GM10847 (cell line): Measurements from ENCODE around the gene LCN2.

Source experiments
- POLR2A ChIP-seq: IDR thresholded peaks from 2 replicates; pipeline ENCODE4 v1.6.1; 2011; ENCODE audit not compliant: insufficient read length; ENCODE audit errors: extremely low read depth

LCN2 gene

GRCh38 chr9:128188209-128188608 is 39.0 kb downstream of the LCN2 start:
- TF ChIP-seq POLR2A: no peak

GRCh38 chr9:128190013-128190412 is 40.8 kb downstream of the LCN2 start:
- no peak for TF ChIP-seq POLR2A

GRCh38 chr9:128190516-128191405 is 41.5 kb downstream of the LCN2 start:
- TF ChIP-seq POLR2A: no peak

- peak; percentile 86 for TF ChIP-seq POLR2A
Measured at GRCh38 chr9:128191406-128192046, 42.3 kb downstream of the LCN2 start, which contains the start of gene CIZ1. Gene CIZ1, minus strand, starts transcription at chr9:128191572. Its CDS starts 715 bp downstream, at chr9:128190857.

- no peak for TF ChIP-seq POLR2A
Measured at GRCh38 chr9:128192601-128193371, 43.5 kb downstream of the LCN2 start.

GRCh38 chr9:128193469-128194096 is 44.3 kb downstream of the LCN2 start:
- TF ChIP-seq POLR2A: no peak

GRCh38 chr9:128201441-128202369 is 52.5 kb downstream of the LCN2 start:
- TF ChIP-seq POLR2A: no peak

- no peak for TF ChIP-seq POLR2A
Measured at GRCh38 chr9:128202648-128203023, 53.4 kb downstream of the LCN2 start.
